Bone marrow (tissue), 2 donors: ENCODE results near the gene ANTKMT.
"Not testable (repeated sequence)": the region's sequence is repeated elsewhere in the genome, so short reads cannot be mapped to it uniquely, and the experiment has no call there.

Experiments used
- DNase-seq, 2 donors: peaks; one replicate each; lab custom pipeline; 2025; lab: John Stamatoyannopoulos, UW

ANTKMT gene

GRCh38 chr16:743794-744500, 23.0 kb downstream of the ANTKMT start:
- DNase-seq = no peak

GRCh38 chr16:745739-746138, 24.8 kb downstream of the ANTKMT start:
- DNase-seq = no peak

GRCh38 chr16:746637-747036, 25.7 kb downstream of the ANTKMT start:
- no peak for DNase-seq

- DNase-seq = no peak
These were observed 27.2 kb downstream of the ANTKMT start for GRCh38 chr16:747978-748746.

- no peak for DNase-seq
These were observed 28.1 kb downstream of the ANTKMT start for GRCh38 chr16:749010-749409.

- no peak for DNase-seq
These were observed 29.5 kb downstream of the ANTKMT start for GRCh38 chr16:750485-750884.

- DNase-seq = no peak
These were observed 30.4 kb downstream of the ANTKMT start for GRCh38 chr16:751152-752006.

- DNase-seq = no peak
These were observed 31.0 kb downstream of the ANTKMT start for GRCh38 chr16:752007-752312.

GRCh38 chr16:754121-754607, 33.2 kb downstream of the ANTKMT start:
- DNase-seq = not testable (repeated sequence)

GRCh38 chr16:754656-755055, 33.7 kb downstream of the ANTKMT start:
- no peak for DNase-seq

GRCh38 chr16:756428-756827, 35.5 kb downstream of the ANTKMT start:
- DNase-seq = no peak

- no peak for DNase-seq
These were observed 38.4 kb downstream of the ANTKMT start for GRCh38 chr16:759110-759910.

- no peak for DNase-seq
These were observed 39.1 kb downstream of the ANTKMT start for GRCh38 chr16:760065-760464.

- DNase-seq = no peak
These were observed 39.8 kb downstream of the ANTKMT start, which contains the start of gene MSLN for GRCh38 chr16:760545-761343. TSS of gene MSLN (plus strand) at chr16:760734. CDS start at chr16:762681, 1,947 bp downstream.

- DNase-seq = no peak
These were observed 40.9 kb downstream of the ANTKMT start for GRCh38 chr16:761625-762513.

GRCh38 chr16:762595-763268, 41.8 kb downstream of the ANTKMT start:
- no peak for DNase-seq

- no peak for DNase-seq
These were observed 42.6 kb downstream of the ANTKMT start for GRCh38 chr16:763369-764183.

GRCh38 chr16:764184-764750, 43.3 kb downstream of the ANTKMT start:
- no peak for DNase-seq
